ENCODE results near the gene BSND.

BSND gene

DNA sequence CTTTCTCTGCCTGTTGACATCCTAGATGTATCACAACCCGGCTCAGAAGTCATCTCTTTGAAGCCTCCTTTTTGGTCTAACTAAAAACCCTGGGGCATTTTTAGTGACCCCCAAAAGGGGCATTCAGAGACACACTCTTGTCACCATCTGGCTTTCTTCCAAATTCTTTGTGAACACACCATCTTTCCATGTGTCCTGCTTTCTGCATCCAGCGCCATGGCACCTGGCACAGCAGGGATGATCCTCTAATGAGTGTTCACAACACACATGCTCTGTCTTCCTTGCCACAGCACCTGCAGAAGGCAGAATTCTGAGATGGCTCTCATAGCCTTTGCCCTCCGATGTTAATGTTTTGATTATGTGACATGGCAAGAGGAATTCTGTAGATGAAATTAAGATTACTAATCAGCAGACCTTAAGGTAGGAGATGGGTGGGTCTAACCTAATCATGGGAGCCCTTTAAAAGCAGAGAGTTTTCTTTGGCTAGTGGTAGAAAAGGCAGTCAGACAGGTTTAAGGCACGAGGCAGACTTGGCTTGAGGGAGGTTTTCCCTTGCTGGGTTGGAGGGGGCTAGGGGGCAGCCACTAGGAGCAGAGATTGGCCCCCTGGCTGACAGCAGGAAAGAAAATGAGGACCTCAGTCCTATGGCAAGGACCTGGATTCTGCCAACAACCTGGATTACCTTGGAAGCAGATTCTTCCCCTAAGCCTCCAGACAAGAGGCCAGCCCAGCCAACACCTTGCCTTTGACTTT is 23.2 kb upstream of the BSND start:
- DNase-seq = no peak

DNA sequence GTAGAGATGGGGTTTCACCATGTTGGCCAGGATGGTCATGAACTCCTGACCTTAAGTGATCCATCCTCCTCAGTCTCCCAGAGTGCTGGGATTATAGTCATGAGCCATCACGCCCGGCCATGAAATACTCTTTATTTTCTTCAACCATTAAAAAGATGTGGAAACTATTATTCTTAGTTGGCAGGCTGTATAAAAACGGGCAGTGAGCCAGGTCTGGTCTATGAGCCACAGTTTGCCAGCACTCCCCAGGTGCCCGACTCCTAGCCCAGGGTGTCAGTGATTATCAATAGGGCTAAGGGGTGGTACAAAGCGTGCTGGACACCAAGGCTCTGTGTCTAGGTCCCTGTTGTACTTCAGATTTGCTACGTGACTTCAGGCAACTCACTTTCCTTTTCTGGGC is 22.0 kb upstream of the BSND start:
- no peak for DNase-seq

DNA sequence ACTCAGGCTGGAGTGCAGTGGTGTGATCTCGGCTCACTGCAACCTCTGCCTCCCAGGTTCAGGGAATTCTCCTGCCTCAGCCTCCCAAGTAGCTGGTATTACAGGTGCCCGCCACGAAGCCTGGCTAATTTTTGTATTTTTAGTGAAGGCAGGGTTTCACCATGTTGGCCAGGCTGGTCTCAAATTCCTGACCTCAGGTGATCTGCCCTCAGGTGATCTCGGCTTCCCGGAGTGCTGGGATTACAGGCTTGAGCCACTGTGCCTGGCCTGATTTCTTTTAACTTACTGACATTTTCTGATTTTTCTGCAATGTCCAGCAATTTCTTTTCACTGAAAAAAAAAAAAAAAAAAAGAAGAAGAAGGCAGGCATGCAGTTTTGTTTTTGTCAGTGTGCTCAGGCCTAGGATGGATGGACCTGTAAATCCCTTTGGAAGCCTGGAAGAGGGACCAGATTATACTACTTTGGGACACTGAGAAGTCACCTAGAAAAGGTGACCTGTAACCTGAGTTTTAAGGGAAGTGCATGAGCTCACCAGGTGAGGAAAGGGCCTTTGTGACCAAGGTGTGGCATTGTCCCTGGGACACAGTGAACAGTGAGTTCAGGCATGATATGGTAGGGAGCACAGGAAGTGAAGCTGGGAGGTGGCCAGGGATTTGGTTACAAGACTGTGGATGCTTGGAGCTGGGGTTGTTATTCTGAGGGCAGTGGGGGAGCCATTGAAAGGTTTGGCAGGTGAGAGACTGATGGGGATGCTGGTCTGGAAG is 21.0 kb upstream of the BSND start:
- no peak for DNase-seq

DNA sequence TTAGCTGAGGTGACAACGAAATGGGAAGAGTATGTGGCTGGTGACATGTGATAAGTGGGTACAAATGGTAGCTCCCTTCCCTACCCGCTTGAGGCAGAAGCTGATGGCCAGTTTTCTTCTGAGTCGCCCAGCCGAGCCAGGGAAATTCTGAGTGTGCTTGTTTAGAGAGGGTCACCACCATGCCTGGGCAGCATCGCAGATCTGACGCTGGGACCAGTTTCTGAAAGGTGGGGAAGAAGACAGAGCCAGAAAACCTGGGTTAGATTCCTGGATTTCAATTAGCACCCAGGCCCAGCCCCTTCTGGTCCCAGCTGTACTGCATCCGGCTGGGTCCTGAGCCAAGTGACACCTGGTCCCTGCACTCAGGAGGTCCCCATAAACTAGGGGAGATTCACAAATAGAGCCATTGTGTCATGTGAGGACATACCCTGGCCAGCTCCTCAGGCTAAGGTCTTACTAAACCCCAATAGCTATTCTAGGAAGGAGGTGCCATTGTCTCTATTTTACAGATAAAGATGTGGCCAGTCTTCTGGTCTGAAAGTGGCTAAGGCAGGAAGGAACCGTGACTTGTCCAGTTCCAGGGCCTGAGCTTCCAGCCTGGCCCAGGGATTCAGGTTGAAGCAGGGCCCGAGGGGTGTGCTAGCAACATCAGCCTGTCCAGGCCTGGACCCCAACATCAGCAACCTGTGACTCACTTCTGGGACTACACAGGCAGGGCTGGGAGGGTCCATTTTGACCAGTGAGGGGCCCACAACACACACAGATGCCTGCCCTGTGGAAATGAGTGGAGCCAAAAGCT is 20.0 kb upstream of the BSND start:
- no peak for DNase-seq

DNA sequence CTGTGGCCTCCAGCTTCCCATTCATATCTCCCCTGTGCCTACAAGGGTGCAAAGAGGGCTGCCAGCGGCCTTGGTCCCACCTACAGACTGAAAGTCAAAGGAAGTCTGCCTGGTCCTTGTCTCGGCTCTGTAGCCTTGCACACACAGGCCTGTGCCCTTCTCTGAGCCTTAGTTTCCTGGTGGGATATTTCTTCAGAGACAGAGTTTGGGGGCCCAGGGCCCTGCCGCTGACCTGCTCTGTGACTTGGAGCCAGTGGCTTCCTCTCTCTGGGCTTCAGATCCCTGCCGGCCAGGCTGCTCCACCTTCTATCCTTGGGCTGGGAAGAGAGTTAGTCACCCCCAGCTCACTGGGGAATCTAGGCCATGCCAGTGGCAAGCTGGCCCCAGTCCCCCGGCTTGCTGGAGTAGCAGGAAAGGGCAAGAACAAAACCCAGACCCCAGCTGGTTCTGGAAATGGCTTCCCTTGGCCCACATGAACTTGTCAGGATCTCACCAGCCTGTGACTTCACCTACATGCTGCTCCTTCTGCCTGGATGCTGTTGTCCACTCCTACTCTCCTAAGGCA is 19.3 kb upstream of the BSND start:
- DNase-seq = no peak

DNA sequence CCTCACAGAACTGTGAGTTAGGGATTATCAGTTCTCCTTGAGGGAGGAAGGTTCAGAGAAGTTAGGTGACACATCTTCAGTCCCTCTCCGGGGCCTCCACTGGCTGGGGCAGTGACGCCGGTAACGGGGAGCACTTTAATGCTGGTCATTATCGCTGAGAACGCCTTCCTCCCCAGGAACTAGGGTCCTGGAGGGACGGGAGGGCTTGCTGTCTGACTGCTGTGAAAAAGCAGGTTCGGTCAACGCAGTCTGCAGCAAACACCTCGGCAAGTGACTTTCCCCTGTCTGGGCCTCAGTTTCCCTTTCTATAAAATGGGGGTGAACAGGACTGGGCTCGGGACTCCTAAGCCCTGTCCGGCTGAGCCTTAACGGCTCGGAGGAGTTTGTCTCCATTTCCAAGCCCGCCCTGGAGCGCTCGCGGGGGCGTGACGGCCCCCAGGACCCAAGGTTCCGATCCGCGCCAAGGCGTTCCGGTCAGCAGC is 18.6 kb upstream of the BSND start:
- DNase-seq = no peak

DNA sequence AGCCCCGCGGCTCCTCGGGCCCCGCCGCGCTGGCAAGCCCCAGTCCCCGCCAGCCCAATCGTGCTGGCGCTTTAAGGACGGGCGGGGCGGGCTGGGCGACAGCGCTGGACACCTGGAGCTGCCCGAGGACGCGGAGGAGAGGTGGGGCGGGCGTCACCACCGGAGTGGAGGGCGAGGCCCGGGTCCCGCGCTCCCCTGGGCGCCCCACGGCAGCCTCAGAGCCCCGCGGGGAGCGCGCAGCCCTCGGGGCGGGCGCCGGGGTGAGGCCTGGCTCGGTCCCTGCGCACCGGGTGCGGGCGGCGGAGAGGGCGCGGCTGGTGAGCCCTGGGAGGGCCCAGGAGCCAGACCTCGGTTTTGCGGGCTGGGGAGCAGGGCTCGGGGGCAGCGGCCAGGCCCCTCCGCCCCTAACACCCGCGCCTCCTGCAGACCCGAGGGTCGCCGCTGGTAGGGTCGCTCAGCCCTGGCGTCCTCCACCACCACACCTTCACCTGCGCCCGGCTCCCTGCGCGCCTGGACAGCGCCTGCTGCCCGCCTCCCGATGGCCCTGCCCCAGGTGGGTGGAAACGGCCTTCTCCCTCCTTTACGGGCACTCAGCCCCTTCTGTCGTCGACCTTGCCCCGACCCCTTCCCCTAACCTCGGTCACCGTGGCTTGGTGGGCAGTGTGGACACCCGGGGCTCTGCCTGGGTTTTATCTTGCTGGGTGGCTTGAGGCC is 18.0 kb upstream of the BSND start, which contains the start of gene TMEM61:
TSS of gene TMEM61 (plus strand) at position 101 of the 714 bp plus-strand sequence. CDS start at position 539, 438 bp downstream.
- DNase-seq = no peak

DNA sequence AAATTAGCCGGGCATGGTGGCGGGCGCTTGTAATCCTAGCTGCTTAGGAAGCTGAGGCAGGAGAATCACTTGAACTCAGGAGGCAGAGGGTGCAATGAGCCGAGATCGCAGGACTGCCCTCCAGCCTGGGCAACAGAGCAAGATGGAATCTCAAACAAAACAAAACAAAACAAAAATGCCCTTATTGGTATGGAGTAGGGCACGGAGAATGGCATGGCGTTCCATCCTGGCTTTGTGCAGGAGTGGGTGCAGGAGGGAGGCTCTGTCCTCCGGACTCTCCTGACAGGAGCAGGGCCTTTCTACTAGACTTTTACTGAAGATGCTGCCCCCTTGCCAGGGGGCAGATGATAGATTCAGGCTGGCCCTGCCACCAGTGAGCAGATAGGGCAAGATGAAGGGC is 17.3 kb upstream of the BSND start:
- no peak for DNase-seq

DNA sequence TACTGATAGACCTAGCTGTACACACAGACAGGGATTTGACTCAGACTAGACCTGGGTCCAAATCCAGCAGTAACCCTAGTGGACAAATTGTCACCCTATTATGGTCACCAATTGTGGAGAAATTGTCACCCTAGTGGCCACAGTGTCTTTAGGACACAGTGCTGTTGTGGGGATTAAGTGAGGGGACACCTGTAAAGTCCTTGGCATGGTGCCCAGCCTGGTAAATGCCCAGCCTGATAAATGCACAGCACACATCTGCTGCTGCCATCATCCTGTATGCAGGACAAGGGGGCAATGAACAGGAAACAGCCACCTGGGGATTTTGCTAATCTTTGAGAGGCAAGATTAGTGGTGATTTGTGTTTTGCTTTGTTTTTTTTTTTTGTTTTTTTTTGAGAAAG is 16.0 kb upstream of the BSND start:
- DNase-seq = no peak

DNA sequence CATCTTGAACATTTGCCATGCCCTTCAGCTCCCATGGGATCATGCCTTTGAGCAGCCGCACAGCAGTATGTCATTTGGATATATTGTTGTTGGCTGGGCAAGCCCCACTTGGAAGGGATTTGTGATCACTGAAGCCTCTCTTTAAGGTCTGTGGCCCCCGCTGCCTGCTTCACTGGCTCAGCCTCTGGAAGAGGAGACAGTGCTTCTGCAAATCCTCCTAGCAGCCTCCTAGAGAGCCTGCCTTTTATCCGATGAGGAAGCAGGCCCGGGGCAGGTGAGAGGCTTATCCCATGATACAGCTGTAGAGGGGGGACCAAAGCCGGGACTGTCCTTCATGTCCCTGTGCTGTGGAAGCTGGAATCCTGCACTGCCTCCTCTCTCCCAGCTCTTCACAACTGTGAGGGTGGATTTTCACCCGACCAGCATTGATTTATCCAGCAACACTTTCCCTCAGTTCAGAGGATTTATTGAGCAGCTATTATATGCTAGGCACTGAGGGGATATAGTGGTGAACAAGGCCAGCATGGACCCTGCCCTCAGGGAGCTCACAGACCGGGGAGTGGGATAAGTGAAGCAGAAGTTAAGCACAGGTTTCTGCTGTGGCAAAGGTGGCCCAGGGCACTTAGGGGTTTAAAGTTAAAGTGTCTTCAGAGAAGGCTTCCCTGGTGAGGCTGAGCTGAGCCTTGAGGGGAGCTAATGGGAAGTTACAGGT is 14.4 kb upstream of the BSND start:
- no peak for DNase-seq

DNA sequence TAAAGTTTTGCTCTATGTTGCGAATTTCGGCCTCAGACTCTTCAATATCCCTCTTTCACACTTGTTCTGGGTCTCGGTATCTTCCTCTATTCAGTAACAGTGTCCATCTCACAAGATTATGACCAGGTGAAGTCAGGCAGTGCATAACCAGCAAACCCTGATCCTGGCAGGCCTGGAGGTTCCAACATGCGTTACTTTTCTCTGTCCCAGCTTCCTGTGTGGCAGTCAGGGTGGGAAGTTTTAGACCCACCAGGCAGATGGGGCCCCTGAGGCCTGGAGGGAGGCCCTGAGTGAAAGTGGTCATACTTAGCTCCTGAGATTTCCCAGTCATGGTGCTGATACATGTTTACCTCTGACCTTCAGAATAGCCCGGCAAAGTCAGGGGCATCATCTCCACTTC is 13.2 kb upstream of the BSND start:
- no peak for DNase-seq

DNA sequence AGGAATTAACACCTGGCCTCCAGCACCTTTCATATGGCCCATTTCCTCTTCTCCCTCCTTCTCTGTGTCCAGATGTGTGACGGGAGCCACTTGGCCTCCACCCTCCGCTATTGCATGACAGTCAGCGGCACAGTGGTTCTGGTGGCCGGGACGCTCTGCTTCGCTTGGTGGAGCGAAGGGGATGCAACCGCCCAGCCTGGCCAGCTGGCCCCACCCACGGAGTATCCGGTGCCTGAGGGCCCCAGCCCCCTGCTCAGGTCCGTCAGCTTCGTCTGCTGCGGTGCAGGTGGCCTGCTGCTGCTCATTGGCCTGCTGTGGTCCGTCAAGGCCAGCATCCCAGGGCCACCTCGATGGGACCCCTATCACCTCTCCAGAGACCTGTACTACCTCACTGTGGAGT is 12.7 kb upstream of the BSND start:
- no peak for DNase-seq

DNA sequence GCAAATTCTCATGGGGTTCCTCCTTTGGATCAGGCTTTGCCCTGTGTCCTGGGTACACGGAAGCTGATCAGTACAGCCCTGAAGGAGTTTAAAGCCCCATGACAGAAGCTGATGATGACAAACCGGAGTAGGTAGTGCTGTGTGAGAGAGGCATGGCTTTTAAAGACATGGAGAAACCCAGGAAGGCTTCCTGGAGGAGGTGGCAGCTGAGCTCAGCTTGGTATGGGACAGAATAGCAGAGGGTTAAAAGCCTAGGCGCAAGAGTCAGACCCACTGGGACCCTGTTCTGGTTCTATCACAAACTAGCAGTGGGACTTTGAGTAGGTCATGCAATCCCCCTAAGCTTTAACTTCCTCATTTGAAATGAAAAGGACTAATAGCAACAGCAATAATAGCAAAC is 12.2 kb upstream of the BSND start:
- DNase-seq = no peak

DNA sequence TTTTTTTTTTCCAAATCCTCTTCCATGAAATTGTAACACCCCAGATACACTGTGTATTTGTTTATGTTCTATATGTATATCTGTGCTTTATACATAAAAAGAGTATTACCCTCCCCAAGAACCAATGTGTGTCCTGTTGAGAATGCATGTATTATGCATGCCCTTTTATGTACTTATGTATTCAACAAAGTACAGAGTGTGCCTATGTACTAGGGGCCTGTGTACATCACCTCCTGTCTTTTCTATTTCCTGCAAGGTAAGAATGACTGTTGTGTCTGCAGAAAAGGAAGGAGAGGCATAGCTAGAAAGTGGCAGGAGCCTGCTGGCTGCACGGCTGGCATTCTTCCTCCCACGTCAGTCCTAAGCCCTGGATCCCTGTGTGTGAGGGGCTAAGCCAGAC is 11.3 kb upstream of the BSND start:
- DNase-seq = no peak

DNA sequence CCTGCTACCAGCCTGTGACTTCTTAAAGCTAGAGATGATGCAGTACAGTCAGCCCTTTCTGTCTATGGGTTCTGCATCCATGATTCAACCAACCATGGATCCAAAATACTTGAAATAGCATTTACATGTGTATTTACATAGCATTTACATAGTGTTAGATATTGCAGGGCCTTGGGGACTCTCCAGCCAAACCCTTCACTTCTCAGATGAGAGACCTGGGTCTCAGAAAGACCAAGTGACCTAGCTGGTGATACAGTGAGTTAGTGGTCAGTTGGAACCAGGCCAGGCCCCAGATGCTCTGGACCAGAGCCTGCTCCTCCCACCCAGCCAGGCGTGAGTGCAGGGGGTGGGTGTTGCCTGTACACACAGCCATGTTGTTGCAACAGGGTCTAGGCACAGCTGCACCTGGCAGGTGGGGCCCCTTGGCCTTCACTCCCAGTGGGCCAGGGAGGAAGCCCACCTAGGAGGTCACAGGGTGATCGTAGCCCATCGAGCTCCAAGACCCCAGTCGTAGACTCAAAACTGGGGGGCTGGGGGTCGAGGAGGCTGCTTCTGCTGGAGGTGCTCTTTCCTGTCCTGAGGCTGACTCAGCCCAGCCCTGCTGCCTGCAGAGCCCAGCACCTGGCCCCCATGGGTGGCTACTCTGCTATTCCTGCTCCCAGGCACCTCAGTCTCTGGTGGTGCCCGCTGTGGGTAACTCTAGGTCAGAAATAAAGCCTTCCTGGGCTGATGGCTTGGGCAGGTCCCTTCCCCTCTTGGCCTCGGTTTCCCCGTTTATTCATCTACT is 10.6 kb upstream of the BSND start:
- no peak for DNase-seq

DNA sequence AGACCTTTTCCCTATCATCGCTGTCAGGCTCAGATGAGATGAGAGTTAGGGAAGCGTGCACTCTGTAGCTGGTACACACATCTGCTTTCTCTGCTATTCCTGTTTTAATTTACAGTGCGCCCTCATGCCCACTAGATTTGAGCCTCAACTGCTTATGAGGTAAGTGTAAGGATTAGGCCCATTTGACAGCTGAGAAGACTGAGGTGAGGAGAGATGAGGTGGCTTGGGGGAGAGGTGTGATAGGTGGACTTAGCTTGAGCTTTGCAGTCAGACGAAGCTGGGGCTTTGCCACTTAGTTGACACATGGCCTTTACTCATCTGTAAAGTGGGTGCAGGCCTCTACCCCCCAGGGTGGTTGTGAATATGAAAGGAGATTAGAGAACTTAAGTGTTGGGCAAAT is 9.8 kb upstream of the BSND start:
- no peak for DNase-seq

DNA sequence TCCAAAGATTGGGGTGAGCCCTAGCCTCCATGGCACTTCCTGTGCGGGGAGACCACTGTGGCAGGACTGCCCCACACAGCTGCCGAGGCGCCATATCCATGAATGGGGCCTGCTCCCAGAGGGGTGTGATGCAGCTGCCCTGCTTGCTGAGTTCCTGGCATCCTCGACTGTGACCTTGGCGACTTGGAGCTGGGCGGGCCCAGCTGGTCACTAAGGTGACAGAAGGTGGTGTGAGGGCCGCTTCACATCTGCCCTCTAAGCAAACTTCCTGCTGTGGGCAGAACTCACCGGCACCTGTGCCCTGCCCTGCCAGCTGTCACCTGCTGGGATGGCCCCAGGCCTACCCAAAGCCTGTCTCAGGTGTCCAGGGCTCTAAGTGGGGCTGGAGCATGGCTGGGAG is 9.3 kb upstream of the BSND start:
- no peak for DNase-seq

DNA sequence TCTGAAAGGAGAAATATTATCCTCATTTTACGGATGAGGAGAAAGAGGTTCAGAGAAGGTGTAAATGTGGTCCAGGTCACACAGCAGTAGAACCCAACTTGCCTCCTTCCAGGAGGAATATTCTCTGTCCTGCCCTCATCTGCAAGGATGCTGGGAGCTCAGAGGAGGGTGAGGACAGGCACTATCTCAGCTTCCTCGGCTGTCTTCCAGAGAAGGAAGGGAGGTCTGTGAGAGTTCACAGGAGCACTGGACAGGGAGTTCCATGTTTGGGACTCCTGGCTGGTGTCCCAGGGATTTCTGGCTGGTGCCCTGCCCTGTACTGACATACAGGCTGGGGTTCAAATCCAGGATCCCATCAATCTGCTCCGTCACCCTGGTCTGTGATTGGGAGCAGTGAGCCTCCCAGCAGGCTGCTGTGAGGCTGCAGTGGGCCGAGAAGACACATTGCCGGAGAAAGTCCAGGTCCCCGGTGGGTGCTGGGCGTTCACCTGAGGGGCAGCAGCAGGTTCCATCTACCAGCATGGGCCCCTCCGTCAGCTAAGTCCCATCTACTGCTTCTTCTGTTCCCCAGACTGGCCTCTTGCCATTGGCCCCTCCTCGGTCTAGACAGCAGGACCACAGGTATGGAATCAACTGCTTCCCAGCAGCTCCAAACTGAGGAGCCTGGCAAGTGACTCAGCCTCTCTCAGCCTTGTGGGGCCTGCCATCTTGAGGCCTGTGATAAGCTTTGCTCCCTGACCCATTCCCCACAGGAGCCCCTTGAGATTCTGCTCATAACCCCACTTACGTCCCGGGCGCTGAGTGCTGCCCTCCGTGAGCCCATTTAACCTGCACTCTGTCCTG is 8.5 kb upstream of the BSND start:
- DNase-seq = no peak

DNA sequence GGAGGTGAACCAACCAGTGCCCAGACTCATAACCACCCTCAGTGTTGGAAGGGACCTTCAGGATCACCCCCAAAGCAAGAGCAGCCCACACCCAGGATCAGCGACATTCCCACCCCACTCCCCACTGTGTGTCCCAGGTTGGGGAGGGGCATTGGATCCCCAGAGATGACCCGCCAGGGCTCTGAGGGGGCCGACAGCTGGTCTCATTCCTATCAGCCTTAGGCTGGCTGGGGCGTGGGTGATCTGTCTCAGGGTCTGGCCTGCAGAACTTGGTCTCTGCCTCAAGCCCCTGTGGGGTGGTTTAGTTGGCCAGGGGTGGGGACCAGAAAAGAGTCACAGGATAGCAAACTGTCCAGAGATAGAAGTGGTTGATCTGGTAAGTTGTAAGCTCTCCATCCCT is 7.8 kb upstream of the BSND start:
- DNase-seq = no peak
